ENCODE results near the gene TNFRSF8.

Gene TNFRSF8

GRCh38 chr1:12072741-12073140, 9.6 kb downstream of the TNFRSF8 start:
- no peak for DNase-seq (ENCODE audit: low read depth)
- H3K4me3 ChIP-seq (ENCODE audit: low read depth, low read length): no peak overlapping the region
- no peak for TF ChIP-seq CTCF (IDR thresholded peaks at IDR 0.05; ENCODE audit: low read depth, low read length, missing control alignments)

- H3K4me3 ChIP-seq (ENCODE audit: low read depth, low read length): no peak overlapping the region
- no peak for TF ChIP-seq CTCF (IDR thresholded peaks at IDR 0.05; ENCODE audit: low read depth, low read length, missing control alignments)
- DNase-seq (ENCODE audit: low read depth): no peak
Observed at GRCh38 chr1:12073796-12074195, 10.7 kb downstream of the TNFRSF8 start.

- no peak for DNase-seq (ENCODE audit: low read depth)
- no peak for TF ChIP-seq CTCF (IDR thresholded peaks at IDR 0.05; ENCODE audit: low read depth, low read length, missing control alignments)
- H3K4me3 ChIP-seq (ENCODE audit: low read depth, low read length): no peak overlapping the region
Observed at GRCh38 chr1:12075195-12076114, 12.4 kb downstream of the TNFRSF8 start.

GRCh38 chr1:12076425-12077005, 13.4 kb downstream of the TNFRSF8 start:
- no peak for TF ChIP-seq CTCF (IDR thresholded peaks at IDR 0.05; ENCODE audit: low read depth, low read length, missing control alignments)
- H3K4me3 ChIP-seq (ENCODE audit: low read depth, low read length): no peak overlapping the region; the same call in 1 of the 2 replicates
- no peak for DNase-seq (ENCODE audit: low read depth)

- H3K4me3 ChIP-seq (ENCODE audit: low read depth, low read length): peak overlapping the region; percentile 33
- DNase-seq (ENCODE audit: low read depth): no peak
- TF ChIP-seq CTCF (IDR thresholded peaks at IDR 0.05; ENCODE audit: low read depth, low read length, missing control alignments): no peak
Observed at GRCh38 chr1:12078575-12078937, 15.5 kb downstream of the TNFRSF8 start.

- peak; percentile 79 for DNase-seq (ENCODE audit: low read depth)
- peak; percentile 77 for TF ChIP-seq CTCF (IDR thresholded peaks at IDR 0.05; ENCODE audit: low read depth, low read length, missing control alignments)
- H3K4me3 ChIP-seq (ENCODE audit: low read depth, low read length): peak overlapping the region; percentile 33
Observed at GRCh38 chr1:12078938-12079861, 16.1 kb downstream of the TNFRSF8 start.

Measured in GM12864 (cell line).